ENCODE measurements around the gene SCMH1. TPM values are rescaled to one million over a fixed set of nuclear protein-coding genes. Genes with fewer than 3 reads are reported as not detected.
"Not testable (repeated sequence)": the region's sequence is repeated elsewhere in the genome, so short reads cannot be mapped to it uniquely, and the experiment has no call there.

Gene SCMH1
- polyA plus RNA-seq, 3 donors = 35.6 to 37.8 (median 36.6) TPM

GRCh38 chr1:41255978-41256377, 13.9 kb upstream of the SCMH1 start:
- DNase-seq (ENCODE audit: low read depth in 3 of 3, low spot score in 2 of 3) = no peak

GRCh38 chr1:41251120-41251519, 9.0 kb upstream of the SCMH1 start:
- DNase-seq (ENCODE audit: low read depth in 3 of 3, low spot score in 2 of 3) = not testable (repeated sequence)

DNA sequence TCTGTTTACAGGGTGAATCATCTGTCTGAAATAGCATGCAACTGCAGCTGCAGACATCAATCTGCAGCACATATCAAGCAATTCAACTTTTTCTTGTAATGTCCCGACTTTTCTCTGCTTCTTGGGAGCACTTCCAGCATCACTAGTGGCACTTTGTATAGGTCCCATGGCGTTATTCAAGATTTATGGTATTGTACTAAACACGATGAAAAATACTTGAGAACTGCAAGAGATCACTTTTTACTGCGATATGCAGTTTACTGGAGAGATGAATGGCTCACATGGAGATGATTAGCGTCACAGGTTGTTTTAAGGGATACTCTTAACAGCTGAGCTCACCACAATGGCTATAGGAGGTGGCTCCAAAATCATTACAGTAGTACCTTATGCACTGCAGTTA, 7.2 kb upstream of the SCMH1 start:
- no peak for DNase-seq (ENCODE audit: low read depth in 3 of 3, low spot score in 2 of 3)

DNA sequence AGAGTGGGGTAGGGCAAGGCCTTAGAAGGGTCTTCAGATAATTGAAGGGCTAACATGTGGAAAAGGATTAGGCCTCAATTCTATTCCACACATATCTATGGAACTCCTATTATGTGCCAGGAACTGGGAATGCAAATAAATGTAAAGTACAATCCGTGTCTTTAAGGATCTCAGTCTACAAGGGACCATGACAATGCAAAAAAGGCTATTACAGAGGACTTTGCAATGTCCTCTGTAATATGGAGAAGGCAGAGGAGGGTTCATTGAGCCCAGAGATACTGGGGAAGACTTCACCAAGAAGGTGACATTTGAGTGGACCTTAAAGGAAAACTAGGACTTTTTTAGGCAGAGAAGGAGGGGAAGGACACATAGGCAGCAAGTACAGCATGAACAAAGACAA, 4.5 kb upstream of the SCMH1 start:
- DNase-seq (ENCODE audit: low read depth in 3 of 3, low spot score in 2 of 3) = no peak

DNA sequence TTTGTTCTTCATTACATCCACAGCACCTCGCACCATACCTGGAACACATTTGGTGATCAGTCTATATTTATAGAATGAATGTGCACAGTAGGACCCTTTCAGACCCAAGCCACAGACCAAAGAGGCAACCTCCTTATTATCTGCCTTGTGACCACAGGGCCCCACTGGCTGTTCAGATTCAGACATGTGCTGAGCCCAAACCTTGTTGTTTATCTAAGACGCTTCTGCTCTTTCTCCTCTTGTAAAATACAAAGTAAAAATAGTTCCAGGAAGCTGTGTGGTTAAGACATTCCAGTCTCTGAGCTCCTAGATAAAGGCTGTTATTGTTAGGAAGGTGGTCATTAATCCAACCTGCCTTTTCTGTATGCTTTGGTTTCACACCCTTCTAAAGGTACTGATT, 3.6 kb upstream of the SCMH1 start:
- no peak for DNase-seq (ENCODE audit: low read depth in 3 of 3, low spot score in 2 of 3)

GRCh38 chr1:41243079-41243385, 926 bp upstream of the SCMH1 start:
- DNase-seq (ENCODE audit: low read depth in 3 of 3, low spot score in 2 of 3) = no peak

- DNase-seq (ENCODE audit: low read depth in 3 of 3, low spot score in 2 of 3) = peak in 1 of 3 donors; percentile 8
Measured at GRCh38 chr1:41242342-41243078, 404 bp upstream of the SCMH1 start.

- peak in 1 of 3 donors; percentile 6 for DNase-seq (ENCODE audit: low read depth in 3 of 3, low spot score in 2 of 3)
Measured at GRCh38 chr1:41241354-41241748, 755 bp downstream of the SCMH1 start.

DNA sequence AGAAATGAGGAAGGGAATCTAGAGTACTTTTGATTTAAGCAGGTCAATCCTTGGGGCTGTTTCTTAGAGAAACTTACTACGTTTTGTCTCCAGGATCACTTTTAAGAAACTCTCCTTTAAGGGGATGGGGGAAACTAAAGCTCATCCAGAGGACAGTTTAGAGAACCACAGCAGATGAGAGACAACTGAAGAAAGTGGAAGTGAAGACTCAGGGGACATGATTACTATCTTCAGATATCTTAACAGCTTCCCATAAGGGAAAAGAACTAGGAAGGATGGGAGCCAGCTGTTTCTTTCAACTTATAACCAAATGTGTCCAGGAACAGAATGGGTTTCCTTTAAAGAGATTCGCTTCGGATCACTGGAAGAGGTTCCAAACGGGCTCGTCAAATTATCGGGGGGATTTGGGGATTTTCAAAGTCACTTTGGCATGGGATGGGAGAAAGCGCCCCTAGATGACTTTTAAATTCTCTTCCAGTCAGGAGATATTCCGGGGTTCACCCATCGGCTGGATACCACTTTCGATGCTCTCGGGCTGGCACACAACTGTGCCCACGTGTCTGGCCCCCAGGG, 1.2 kb downstream of the SCMH1 start:
- peak in 1 of 3 donors; percentile 36 for DNase-seq (ENCODE audit: low read depth in 3 of 3, low spot score in 2 of 3)

GRCh38 chr1:41239988-41240610, 2.0 kb downstream of the SCMH1 start:
- DNase-seq (ENCODE audit: low read depth in 3 of 3, low spot score in 2 of 3) = peak in 1 of 3 donors; percentile 10

GRCh38 chr1:41238311-41238988, 3.7 kb downstream of the SCMH1 start:
- DNase-seq (ENCODE audit: low read depth in 3 of 3, low spot score in 2 of 3) = no peak

DNA sequence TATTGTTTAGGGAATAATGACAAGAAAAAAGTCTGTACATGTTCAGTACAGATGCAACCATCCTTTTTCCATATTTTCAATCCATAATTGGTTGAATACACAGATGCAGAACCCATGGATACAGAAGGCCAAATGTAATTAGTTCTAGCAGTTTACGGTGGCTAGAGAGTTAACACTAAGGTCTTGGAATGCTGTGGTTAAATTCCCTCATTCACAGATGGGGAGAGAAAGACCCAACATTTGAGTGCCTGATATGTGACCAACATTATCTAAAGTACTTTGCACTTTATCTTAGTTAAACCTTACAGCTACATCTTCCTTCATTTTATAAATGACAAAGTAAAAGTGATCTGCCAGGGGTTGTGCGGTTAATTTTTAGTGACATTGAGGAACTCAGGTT, 5.3 kb downstream of the SCMH1 start:
- no peak for DNase-seq (ENCODE audit: low read depth in 3 of 3, low spot score in 2 of 3)

DNA sequence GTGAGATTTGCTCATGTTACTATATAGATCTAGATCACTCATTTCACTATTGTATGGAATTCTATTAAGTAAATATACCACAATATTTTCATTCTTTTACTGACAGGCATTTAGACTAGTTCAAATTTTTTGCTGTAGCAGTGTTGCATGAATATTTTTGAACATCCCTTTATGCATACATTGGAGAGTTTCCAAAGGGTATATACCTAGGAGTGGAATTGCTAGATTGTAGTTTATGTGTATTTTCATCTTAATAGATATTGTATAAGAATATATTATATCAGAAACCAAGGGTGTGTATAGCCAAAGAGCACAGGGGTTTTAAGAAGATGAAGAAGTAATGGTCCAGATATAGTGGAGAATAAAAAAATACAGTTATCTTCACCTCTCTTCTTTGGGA, 6.2 kb downstream of the SCMH1 start:
- no peak for DNase-seq (ENCODE audit: low read depth in 3 of 3, low spot score in 2 of 3)

- no peak for DNase-seq (ENCODE audit: low read depth in 3 of 3, low spot score in 2 of 3)
Measured at GRCh38 chr1:41233708-41234107, 8.4 kb downstream of the SCMH1 start.

DNA sequence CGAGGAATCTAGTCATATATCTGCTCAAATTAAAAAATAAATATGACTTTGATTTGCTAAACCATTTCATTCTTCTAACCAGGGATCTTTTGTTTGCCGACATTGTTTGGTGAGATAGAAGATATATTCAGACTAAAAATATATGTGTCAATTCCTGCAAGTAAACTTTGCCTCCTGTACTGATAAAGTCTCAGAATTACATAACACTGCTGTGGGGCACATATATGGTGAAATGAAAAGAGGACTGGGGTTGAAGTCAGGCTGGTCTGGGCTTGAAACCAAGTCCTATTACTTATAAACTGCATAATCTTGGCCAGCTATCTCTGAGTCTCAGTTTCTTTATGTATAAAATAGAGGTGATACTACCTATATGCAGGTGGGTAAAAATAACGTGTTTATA, 9.8 kb downstream of the SCMH1 start:
- DNase-seq (ENCODE audit: low read depth in 3 of 3, low spot score in 2 of 3) = no peak

- DNase-seq (ENCODE audit: low read depth in 3 of 3, low spot score in 2 of 3) = no peak
Measured at GRCh38 chr1:41230656-41231055, 11.4 kb downstream of the SCMH1 start.

DNA sequence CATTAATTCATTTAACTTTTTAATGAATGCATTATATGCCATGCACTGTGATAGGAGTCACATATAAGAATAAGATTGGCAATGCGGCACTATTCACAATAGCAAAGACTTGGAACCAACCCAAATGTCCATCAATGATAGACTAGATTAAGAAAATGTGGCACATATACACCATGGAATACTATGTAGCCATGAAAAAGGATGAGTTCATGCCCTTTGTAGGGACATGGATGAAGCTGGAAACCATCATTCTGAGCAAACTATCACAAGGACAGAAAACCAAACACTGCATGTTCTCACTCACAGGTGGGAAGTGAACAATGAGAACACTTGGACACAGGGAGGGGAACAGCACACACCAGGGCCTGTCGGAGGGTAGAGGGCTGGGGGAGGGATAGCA, 12.9 kb downstream of the SCMH1 start:
- not testable (repeated sequence) for DNase-seq (ENCODE audit: low read depth in 3 of 3, low spot score in 2 of 3)

GRCh38 chr1:41226815-41227434, 15.2 kb downstream of the SCMH1 start:
- DNase-seq (ENCODE audit: low read depth in 3 of 3, low spot score in 2 of 3) = no peak

DNA sequence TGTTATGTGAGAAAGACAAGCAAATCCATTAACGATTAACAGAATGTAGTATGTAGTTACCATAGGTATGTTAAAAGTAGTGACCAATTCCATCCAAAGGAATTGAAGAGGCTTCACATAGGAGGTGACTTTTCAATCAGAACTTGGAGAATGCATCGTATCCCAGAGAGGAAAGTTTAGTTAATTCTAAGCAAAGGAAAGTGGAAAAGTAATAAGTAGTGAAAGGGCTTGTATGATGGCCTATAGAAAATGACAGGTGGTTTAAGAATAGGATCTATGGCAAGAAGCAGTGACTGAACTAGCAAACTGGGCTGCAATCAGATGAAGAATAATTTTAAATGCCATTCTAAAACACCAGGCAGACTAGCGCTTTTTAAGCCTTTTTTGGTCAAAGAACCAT, 16.6 kb downstream of the SCMH1 start:
- DNase-seq (ENCODE audit: low read depth in 3 of 3, low spot score in 2 of 3) = no peak

DNA sequence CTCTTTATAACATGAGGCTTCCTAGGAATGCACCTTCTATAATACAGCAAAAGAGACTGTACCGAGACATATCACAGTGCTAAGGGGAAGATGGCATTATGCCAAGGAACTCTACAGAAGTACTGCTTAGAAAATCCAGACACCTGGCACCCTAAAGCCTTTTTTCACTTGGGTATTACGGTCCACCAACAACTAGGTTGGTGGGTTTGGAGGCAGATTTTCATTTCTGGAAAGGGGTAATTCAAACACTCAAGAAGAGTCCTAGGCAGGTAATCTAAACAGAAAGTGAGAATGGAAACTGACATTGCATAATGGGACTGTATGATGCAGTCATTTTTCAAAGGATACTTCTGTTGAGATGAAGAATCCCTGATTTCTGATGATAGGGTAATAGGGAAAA, 19.6 kb downstream of the SCMH1 start:
- no peak for DNase-seq (ENCODE audit: low read depth in 3 of 3, low spot score in 2 of 3)

GRCh38 chr1:41221995-41222394, 20.1 kb downstream of the SCMH1 start:
- no peak for DNase-seq (ENCODE audit: low read depth in 3 of 3, low spot score in 2 of 3)
